Osteocyte (in vitro differentiated cells): Measurements from ENCODE around the gene GLP2R. TPM values are rescaled to one million over a fixed set of nuclear protein-coding genes. Genes with fewer than 3 reads are reported as not detected.
"Not testable (repeated sequence)": the region's sequence is repeated elsewhere in the genome, so short reads cannot be mapped to it uniquely, and the experiment has no call there.

ENCODE experiments used
- DNase-seq: peaks from one replicate; pipeline ENCODE4 v3.0.0; 2021; ENCODE audit warnings: mixed read lengths; ENCODE audit not compliant: unreplicated experiment; ENCODE audit errors: extremely low spot score
- H3K27ac Mint-ChIP-seq: one replicate; pipeline ENCODE4 v1.8.0; 2021; ENCODE audit warnings: mild to moderate bottlenecking, mixed read lengths; ENCODE audit not compliant: unreplicated experiment
- H3K27me3 Mint-ChIP-seq: one replicate; pipeline ENCODE4 v1.8.0; 2021; ENCODE audit warnings: mixed read lengths; ENCODE audit not compliant: unreplicated experiment
- H3K36me3 Mint-ChIP-seq: one replicate; pipeline ENCODE4 v1.8.0; 2021; ENCODE audit warnings: mixed read lengths; ENCODE audit not compliant: unreplicated experiment
- H3K4me1 Mint-ChIP-seq: one replicate; pipeline ENCODE4 v1.8.0; 2021; ENCODE audit warnings: mixed read lengths; ENCODE audit not compliant: unreplicated experiment
- H3K4me3 Mint-ChIP-seq: one replicate; pipeline ENCODE4 v1.8.0; 2021; ENCODE audit warnings: mild to moderate bottlenecking, moderate library complexity, mixed read lengths; ENCODE audit not compliant: unreplicated experiment
- H3K9me3 Mint-ChIP-seq: one replicate; pipeline ENCODE4 v1.8.0; 2021; ENCODE audit warnings: mixed read lengths; ENCODE audit not compliant: unreplicated experiment
- CTCF ChIP-seq: fragments of 200-600 bp; sonication (generic); IDR thresholded peaks from 2 replicates; pipeline ENCODE4 v1.5.0; 2021; ENCODE audit warnings: antibody characterized with exemption, mild to moderate bottlenecking, moderate library complexity
- long read RNA-seq: library from polyadenylated mRNA; unstranded; transcript quantifications from one replicate; pipeline ENCODE4 v2.0.0, GENCODE V29; 2021
- total RNA-seq: library from RNA; stranded (reverse); gene quantifications from 2 replicates; pipeline ENCODE4 v1.2.1, GENCODE V29; 2021

Gene GLP2R
- total RNA-seq, result 2.0 and 3.2 TPM in 2 replicates
- long read RNA-seq, partial matches to known transcripts, result 4 of 4 reads
- long read RNA-seq, other reads (novel, unspliced or antisense), result 0 of 4 reads

GRCh38 chr17:9825641-9826150 is at the start of gene GLP2R:
GLP2R (plus strand) TSS chr17:9825924; CDS start chr17:9826064, 140 bp downstream.
- H3K4me1 Mint-ChIP-seq, result peaks cover 53% of the 10 kb centered on the region
- no peaks in the 10 kb centered on the region for H3K27me3 Mint-ChIP-seq
- no peaks in the 10 kb centered on the region for H3K9me3 Mint-ChIP-seq
- no peak within 1 kb of the TSS for H3K4me3 Mint-ChIP-seq
- H3K36me3 Mint-ChIP-seq, result no peaks in the 10 kb centered on the region
- no peak for DNase-seq
- TF ChIP-seq CTCF, result no peak
- H3K27ac Mint-ChIP-seq, result peak within 1 kb of the TSS; percentile 38

GRCh38 chr17:9776911-9777310 is 48.8 kb upstream of the GLP2R start:
- H3K4me1 Mint-ChIP-seq, result peaks cover 3% of the 10 kb centered on the region
- TF ChIP-seq CTCF, result no peak
- H3K27me3 Mint-ChIP-seq, result peaks cover 48% of the 10 kb centered on the region
- H3K4me3 Mint-ChIP-seq, result no peak overlapping the region
- DNase-seq, result no peak
- no peak overlapping the region for H3K27ac Mint-ChIP-seq
- H3K36me3 Mint-ChIP-seq, result no peaks in the 10 kb centered on the region
- H3K9me3 Mint-ChIP-seq, result peaks cover 3% of the 10 kb centered on the region

- Mint-ChIP-seq H3K36me3 (no peaks in the 10 kb centered on the region), H3K4me1 (peaks cover 3% of the 10 kb centered on the region), H3K9me3 (peaks cover 3% of the 10 kb centered on the region)
Observed at GRCh38 chr17:9780552-9780951, 45.2 kb upstream of the GLP2R start.

GRCh38 chr17:9783050-9783449 is 42.7 kb upstream of the GLP2R start:
- Mint-ChIP-seq H3K4me3 (no peak overlapping the region), H3K36me3 (no peaks in the 10 kb centered on the region), H3K27me3 (peaks cover 40% of the 10 kb centered on the region), H3K4me1 (peaks cover 3% of the 10 kb centered on the region), H3K9me3 (no peaks in the 10 kb centered on the region), H3K27ac (no peak overlapping the region)
- no peak for TF ChIP-seq CTCF
- no peak for DNase-seq

More at GRCh38 chr17:9780552-9780951, 45.2 kb upstream of the GLP2R start:
- no peak overlapping the region for H3K4me3 Mint-ChIP-seq
- DNase-seq, result no peak
- H3K27ac Mint-ChIP-seq, result no peak overlapping the region
- TF ChIP-seq CTCF, result no peak
- peaks cover 54% of the 10 kb centered on the region for H3K27me3 Mint-ChIP-seq

GRCh38 chr17:9783465-9783864 is 42.3 kb upstream of the GLP2R start:
- H3K27me3 Mint-ChIP-seq, result peaks cover 38% of the 10 kb centered on the region
- not testable (repeated sequence) for H3K27ac Mint-ChIP-seq, H3K4me3 Mint-ChIP-seq, H3K4me1 Mint-ChIP-seq, DNase-seq, H3K36me3 Mint-ChIP-seq, H3K9me3 Mint-ChIP-seq

GRCh38 chr17:9784544-9784943 is 41.2 kb upstream of the GLP2R start:
- no peak overlapping the region for H3K4me3 Mint-ChIP-seq
- no peak for TF ChIP-seq CTCF

More at GRCh38 chr17:9784544-9784943, 41.2 kb upstream of the GLP2R start:
- Mint-ChIP-seq H3K27ac (no peak overlapping the region), H3K36me3 (no peaks in the 10 kb centered on the region), H3K4me1 (peaks cover 6% of the 10 kb centered on the region), H3K27me3 (peaks cover 30% of the 10 kb centered on the region), H3K9me3 (no peaks in the 10 kb centered on the region)
- DNase-seq, result no peak
